ENCODE measurements around the gene NOLC1. TPM values are rescaled to one million over a fixed set of nuclear protein-coding genes. Genes with fewer than 3 reads are reported as not detected.

NOLC1 gene
- polyA plus RNA-seq, 2 of the 4 experiments (the other 2 are of a cell fraction) = 129 to 188 TPM

DNA sequence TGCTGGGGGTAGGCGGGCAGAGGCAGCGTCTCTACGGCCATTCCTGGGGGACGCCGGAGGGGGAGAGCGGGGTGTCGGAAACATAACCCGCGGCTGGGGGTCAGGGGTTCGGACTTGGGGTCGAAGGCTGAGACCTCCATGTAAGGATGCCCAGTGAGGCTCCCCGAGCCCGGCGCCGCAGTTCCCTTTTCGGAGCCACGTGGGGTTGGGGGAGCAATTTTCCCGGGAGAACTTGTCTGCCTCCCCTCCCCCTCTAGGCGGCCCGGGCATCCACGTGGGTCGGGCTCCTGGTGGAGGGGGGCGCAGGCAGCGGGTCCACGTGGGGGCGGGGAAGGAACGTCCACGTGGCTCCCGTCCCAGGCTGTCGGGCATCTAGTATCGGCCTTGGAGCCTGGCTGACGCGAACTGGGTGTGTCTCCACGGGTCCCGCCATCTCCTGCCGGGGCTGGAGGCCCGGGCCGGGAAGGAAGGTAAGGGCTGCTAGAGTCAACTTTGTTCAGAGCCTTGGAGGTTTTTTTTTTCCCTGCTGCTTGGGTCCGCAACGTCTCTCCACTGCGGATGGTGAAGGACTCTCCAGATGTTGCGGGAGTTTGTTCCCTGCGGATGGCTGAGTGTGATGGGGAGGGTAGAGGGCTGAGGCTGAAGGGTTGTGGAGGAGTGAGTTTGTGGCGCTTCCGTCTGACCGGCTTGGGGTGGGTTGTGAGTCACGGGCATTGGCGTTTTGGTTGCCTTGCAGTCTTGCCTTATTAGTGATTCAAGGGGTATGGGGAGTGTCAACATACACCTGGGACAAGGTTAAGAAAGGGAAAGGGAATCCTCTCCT, 18.6 kb upstream of the NOLC1 start:
- WGBS (ENCODE audit: missing lambda C conversion rate) = 2% methylated on average over 26 of the region's 48 CpGs
- TF ChIP-seq HOXB13 (CRISPR knock-in tag; IDR thresholded peaks at IDR 0.05; ENCODE audit: low read depth) = no peak
- peak; percentile 24; the same call in 1 of the 2 replicates for TF ChIP-seq TFCP2L1 (CRISPR knock-in tag; IDR thresholded peaks at IDR 0.05)
- TF ChIP-seq PHF8 (IDR thresholded peaks at IDR 0.05; ENCODE audit: borderline replicate concordance, low read depth) = peak; percentile 24; the same call in 1 of the 2 replicates
- TF ChIP-seq USF2 (IDR thresholded peaks at IDR 0.05) = peak; percentile 87
- TF ChIP-seq MYC (IDR thresholded peaks at IDR 0.05; ENCODE audit: borderline replicate concordance, low read length) = peak; percentile 100
- peak; percentile 63 for TF ChIP-seq CHD2 (IDR thresholded peaks at IDR 0.05; ENCODE audit: low read length, partially characterized antibody)
- TF ChIP-seq NPAS2 (CRISPR knock-in tag; IDR thresholded peaks at IDR 0.05; ENCODE audit: borderline replicate concordance) = peak; percentile 28; the same call in 1 of the 2 replicates
- TF ChIP-seq, protein P1, sequence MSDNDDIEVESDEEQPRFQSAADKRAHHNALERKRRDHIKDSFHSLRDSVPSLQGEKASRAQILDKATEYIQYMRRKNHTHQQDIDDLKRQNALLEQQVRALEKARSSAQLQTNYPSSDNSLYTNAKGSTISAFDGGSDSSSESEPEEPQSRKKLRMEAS (IDR thresholded peaks at IDR 0.05) = peak; percentile 99
- no peak for TF ChIP-seq CHD4 (IDR thresholded peaks at IDR 0.05; ENCODE audit: borderline replicate concordance)
- ChIA-PET POLR2A (no interaction called here), CTCF (no interaction called here)
- peak overlapping the region; percentile 98 for H3K4me2 ChIP-seq
- FAIRE-seq = no peak
- no peaks in the 10 kb centered on the region for H3K9me3 ChIP-seq
- H3K4me1 ChIP-seq = peaks cover 35% of the 10 kb centered on the region
- peak; percentile 87 to 90 for DNase-seq (ENCODE audit: low read depth in 1 of 2, low spot score in 1 of 2)
- H3K27ac ChIP-seq = peak overlapping the region; percentile 98 to 99
- ATAC-seq = peak; percentile 72 to 74
- H3K4me3 ChIP-seq = peak overlapping the region; percentile 92

DNA sequence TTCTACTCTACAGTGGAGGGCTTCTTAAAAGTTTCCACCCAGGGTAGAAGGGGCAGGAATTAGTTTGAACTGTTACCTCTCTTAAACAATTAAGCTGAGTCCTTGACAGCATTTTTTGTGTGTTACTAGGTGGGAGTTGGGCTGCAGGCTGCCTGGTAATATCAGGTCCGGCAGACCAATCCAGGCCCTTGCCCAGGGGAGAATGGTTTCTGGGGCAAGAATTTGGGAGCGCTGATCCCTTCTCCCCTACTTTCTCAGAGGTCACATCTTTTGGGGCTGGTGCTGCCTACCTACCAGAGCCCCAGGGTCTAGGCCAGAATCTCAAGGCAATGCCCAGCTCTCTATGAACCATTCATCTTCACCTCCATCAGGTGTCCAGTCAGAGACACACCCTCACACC, 17.8 kb upstream of the NOLC1 start:
- Histone ChIP-seq H3K27ac (peak overlapping the region; percentile 98 to 99), H3K4me2 (peak overlapping the region; percentile 98), H3K4me1 (peaks cover 35% of the 10 kb centered on the region), H3K4me3 (peak overlapping the region; percentile 92), H3K9me3 (no peaks in the 10 kb centered on the region)
- WGBS (ENCODE audit: missing lambda C conversion rate) = 44% methylated on average over 2 of the region's 2 CpGs
- DNase-seq (ENCODE audit: low read depth in 1 of 2, low spot score in 1 of 2) (no peak), FAIRE-seq (no peak), ATAC-seq (no peak)
- ChIA-PET CTCF (interaction anchor here (1.6 to 2.0 kb wide), 4 partner anchors 9 to 62 kb away, joined by 5 to 6 read pairs (median 6); partner anchors contain the start of gene NOLC1), POLR2A (interaction anchor here (1.3 kb wide), 1 partner anchor 19 kb away, joined by 5 read pairs; no protein-coding TSS in a partner anchor)
- TF ChIP-seq MYC (IDR thresholded peaks at IDR 0.05; ENCODE audit: borderline replicate concordance, low read length) (no peak), SMC3 (IDR thresholded peaks at IDR 0.05) (no peak), EHMT2 (IDR thresholded peaks at IDR 0.05; ENCODE audit: low read depth) (no peak), GATA3 (IDR thresholded peaks at IDR 0.05; ENCODE audit: borderline replicate concordance) (no peak), BCL3 (IDR thresholded peaks at IDR 0.05) (no peak), RARB (CRISPR knock-in tag; IDR thresholded peaks at IDR 0.05) (no peak), HMGXB4 (CRISPR knock-in tag; IDR thresholded peaks at IDR 0.05; ENCODE audit: borderline replicate concordance) (no peak), KDM5A (IDR thresholded peaks at IDR 0.05) (no peak), ATOH8 (CRISPR knock-in tag; IDR thresholded peaks at IDR 0.05; ENCODE audit: low read depth) (no peak), HEYL (CRISPR knock-in tag; IDR thresholded peaks at IDR 0.05) (no peak)
